Left hindlimb (tissue), 1 donor: ENCODE results near the gene S100A8.
"Not testable (repeated sequence)": the region's sequence is repeated elsewhere in the genome, so short reads cannot be mapped to it uniquely, and the experiment has no call there.

Experiments
- DNase-seq: peaks from one replicate; pipeline ENCODE4 v3.0.0-alpha.2; 2018

Gene S100A8

DNA sequence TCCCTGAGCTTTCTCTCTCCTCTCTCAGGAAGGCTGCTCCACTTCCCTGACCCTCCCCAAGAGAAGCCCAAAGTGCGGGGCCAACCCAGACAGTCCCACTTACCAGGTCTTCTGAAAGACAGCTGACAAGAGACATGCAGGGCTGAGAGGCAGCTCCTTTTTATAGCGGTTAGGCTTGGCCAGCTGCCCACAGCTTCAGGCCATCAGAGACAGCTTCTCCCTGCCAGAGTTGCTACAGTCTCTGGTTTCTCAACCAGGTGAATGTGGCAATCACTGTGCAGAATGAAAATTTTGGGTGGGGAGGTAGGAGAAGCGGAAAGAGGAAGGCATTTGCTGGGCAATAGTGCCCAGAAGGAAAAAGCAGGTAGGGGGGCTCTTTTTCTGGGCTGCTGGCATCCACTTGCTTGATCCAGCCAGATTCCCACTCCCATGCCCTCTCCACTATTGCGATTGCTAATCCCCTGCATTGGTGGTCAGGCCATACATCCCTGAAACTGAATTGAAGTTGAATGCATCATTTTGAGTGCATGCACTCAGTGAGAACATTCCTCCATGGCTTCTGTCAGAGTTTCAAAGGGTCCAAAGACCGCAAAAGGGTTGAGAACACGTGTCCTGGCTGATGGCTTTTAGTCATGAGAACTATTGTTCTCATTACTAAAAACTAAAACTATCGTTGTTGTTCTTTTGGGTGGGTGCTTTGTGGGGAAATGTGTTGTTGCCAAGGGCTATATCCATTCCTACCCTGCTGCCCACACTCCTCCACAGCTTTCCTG is at the start of gene S100A8:
Gene S100A8, minus strand, starts transcription at position 136 of the 773 bp plus-strand sequence. CDS start 538 bp downstream, outside the sequence.
- DNase-seq: no peak

DNA sequence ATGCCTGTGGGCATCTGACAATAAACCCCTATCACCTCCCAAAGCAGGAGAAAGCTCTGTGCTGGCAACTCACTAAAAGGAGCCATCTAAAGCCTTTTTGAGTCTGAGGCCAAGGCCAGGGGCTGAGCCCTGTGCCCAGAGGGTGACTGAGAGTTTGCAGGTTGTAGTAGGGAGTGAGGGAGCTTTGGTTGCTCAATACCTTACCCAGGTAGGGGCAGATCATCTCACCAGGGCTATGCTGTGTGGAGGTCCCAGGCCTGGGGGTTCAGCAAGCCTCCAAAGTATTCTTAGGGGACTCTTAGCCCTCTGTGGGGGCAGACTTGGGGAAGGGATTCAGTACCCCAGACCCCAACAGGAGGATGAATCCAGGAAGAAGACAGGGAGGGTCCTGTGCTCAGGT is 48.4 kb upstream of the S100A8 start:
- no peak for DNase-seq

DNA sequence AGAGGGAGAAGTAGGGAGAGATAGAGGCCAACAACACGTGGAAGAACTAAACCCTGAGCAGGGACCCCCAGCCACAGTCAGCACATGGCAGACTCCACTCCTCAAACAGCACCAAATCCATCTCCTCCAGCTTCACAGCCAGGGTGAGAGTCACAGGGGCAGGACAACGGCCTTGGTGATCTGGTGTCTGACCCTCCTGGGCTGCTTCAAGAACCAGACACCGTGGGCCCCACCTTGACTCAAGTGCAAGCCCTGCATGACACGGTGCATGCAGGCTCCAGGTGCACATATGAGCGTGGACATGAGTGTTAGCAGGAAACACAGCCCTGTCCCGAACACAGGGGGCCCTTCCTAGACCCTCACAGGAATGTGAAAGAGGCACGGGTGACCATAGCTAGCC is 47.7 kb upstream of the S100A8 start:
- no peak for DNase-seq

DNA sequence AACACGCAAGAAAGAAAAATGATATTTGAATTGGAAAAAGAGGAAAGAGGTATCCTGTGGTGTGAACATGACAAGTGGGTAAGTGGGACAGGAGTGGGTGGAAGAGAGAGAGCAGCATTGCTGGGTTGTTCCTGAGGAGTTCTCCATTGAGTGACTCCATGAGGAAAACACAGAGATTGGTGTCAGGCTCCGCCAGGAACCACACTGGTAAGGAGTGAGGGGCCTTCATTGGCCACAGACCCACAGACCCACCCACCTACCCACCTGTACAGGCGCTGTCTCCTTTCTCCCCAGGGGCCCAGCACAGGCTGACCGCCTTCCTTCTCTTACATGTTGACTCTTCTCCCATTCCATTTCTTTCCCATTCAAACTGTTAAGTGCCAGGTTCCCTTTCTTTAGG is 46.4 kb upstream of the S100A8 start:
- no peak for DNase-seq

DNA sequence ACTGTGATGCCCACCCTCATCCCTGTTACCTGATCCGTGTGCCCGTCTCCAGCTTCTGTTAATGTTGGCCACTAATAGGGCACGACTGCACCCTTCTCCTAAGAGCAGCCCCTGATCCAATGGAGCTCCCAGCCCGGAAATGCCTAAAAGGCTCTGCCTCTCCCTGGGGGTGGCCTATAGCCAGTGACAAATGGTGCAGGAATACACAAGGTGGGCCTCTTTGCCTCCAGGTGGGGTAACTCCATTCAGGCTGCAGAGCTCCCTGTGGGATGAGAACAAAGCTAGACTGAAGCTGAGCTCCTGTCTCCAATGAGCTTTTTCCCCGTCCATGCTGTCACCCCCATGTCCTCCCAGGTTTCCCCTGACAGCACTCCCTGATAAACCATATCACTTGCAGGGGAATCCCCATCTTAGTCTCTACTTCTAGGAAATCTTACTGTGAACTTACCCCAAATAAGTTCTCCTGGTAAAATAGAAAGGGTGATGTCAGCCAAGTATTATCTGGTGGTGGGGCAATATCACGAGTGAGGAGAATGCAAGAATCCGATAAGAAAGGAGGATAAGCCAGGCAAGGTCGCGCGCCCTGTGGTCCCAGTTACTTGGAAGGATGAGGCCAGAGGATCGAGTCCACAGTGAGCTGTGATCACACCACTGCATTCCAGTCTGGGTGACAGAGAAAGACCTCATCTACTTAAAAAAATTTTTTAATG is 44.0 kb upstream of the S100A8 start:
- no peak for DNase-seq

DNA sequence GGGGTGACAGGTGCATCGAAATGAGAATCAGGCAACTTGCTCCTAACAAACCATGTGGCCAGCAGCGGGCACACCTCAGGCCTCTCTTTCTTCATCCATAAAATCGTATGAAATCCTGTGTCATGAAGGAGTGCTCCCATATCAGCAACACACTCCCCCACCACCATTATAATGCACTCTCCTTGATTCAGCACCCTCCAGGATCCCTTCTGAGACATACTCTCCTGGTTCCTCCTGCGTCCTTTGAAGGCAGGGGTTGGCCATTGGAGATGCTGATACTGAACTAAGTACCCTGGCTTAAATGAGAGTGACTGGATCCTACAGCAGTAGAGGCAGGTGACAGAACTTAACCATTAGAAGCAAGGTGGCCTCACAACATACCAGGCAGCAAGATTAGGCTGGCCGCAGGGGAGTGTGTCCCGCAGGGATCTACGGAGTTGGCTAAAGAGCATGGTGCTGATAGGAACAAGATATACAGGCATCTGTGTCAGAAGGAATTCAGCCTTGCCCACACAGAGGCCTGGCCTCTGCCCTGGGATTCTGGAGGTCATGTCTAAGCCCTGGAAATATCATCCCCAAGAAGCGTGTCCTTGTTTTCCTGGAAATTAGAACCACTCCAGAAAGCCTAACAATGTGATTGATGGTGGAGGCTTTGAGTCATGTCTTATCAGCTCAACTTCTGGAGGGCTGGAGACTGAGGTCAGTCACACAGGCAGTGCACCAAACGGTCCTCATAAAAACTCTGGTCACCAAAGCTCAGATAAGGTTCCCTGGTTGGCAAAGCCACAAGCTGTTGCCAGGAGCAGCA is 42.2 kb upstream of the S100A8 start:
- DNase-seq: no peak

DNA sequence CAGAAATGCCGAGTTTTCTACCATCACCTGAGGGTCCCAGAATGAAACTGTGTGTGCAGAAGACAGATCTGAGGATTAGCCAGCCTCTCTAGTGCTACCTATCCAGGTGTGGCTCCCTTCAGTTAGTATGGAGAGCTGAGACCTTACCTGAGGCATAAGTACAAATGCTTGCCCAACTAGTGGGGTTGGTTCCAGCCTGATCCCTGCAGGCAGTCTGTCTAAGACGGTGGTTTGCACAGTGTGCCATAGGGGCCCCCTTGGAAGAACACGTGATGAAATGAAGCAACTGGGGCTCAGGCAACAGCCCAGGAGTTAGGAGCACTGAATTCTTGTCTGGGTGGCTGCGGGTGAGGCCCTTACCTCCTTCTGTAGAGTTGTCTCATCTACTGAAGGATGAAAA is 41.1 kb upstream of the S100A8 start:
- DNase-seq: no peak

DNA sequence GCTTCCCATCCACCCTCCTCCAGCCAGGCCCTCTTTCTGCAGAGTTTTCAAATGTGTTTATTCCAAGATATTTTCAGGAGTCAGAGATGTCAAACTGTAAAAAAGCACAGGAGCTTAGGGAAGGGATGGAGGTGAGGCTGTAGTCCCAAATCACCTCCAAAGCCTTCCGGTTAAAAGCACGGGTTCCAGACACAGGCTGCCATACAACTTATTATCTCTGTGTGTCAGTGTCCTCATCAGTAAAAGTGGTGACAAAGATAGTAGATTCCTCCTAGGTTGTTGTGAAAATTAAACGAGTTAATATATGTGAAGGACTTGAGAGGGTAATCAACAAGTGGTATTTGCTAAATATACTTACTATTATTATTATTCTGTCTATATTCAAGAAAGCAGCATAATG is 40.6 kb upstream of the S100A8 start:
- no peak for DNase-seq

DNA sequence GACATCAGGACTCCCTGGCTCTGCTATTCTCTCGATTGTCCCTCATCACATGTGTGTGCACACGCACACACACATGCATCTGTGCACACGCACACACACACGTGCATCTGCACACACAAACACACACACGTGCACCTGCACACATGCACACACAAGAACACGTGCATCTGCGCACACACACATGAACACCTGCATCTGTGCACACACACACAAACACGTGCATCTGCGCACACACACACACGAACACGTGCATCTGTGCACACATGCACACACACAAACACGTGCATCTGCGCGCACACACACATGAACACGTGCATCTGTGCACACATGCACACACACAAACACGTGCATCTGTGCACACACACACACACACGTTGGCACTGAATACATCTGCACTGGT is 40.1 kb upstream of the S100A8 start:
- DNase-seq: no peak

DNA sequence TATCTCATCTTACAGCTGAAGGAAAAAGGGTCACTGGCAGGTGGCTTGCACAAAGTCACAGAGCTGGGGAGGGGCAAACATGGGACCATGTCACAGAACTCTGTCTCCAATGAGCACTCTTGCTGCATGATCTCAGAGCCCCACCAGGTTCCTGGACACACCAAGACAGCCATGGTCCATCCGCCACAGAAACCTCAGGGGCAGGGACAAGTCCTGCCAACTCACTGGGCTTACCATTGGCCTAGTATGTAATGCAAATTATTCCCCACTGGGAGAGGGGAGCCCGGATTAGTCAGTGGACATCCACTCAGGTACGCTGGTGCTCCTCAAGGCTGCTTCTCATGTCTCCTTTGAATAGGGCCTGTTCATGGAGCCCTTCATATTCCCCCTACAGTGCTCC is 39.7 kb upstream of the S100A8 start:
- no peak for DNase-seq

DNA sequence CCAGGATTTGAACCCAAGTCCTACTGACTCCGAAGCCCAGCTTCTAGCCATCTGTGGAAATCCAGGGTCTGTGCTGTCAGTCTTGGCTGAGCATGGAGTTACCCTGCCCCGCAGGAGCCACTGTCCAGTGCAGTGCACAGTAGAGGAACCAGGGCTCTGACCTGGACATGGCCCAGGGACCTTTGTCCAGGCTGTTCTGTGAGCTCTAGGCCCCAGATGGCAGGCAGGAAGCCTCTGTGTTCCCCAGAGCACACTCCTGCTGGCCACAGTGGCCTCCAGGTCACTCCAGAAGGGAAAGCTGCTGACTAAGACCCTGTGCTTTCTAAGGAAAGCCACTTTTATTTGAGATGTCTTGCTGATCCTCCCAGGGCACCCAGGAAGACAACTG is 39.3 kb upstream of the S100A8 start:
- no peak for DNase-seq

DNA sequence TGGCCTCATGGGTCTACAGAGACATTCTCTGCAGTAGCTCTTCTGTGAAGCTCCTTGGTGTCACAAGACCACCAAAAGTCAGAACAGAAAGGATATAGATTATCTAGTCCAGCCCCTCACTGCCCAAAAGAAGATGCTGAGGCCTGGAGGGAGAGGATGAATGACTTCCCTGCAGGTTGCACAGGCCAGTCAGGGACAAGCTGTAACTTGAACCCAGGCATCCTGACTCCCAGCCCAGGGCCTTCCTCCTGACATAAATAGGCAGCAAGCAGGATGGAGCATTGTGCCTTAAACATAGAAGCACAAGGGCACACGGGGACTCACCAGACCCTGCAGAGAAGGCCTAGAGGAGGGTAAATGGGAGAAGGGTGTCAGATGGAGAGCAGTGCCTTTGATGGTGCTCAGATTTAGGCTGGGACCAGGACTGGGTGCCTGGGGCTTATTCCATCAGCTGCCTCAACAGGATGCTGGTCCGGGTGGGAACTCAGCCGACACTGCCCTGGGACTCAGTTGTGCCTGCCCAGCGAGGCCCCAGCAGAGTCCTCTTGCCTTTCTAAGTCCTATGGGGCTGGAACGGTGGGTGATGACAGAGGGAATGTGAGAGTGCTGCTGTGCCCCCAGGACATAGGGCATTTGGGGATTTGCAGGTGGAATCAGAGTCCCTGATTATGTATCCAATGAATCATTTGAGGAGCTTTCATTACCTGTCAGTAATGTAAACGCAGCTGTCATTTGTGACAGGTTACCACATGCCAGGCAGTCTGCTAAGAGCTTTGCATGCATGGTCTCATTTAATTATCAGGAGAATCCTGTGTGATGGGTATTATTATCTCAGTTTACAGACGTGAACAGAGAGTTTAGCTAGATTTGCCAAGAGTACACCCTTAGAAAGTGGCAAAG is 38.6 kb upstream of the S100A8 start:
- DNase-seq: no peak

DNA sequence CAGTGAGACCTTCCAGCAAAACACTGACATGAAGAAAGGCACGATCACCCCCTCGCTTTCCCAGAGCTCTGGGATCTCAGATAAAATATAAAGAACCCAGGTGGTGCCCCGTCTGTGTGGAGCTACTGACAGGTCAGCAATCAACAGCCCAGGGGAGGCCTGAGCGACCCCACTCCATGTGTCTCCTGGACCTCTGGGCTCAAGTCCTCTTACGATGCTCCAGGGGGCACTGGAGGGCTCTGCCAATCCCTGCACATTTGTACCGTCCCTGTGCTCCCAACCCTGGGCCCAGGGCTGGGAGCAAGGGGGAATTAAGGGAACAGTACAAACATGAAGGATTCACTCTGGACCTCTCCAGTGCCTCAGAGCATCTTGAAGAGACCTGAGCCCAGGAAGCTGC is 37.9 kb upstream of the S100A8 start:
- no peak for DNase-seq

DNA sequence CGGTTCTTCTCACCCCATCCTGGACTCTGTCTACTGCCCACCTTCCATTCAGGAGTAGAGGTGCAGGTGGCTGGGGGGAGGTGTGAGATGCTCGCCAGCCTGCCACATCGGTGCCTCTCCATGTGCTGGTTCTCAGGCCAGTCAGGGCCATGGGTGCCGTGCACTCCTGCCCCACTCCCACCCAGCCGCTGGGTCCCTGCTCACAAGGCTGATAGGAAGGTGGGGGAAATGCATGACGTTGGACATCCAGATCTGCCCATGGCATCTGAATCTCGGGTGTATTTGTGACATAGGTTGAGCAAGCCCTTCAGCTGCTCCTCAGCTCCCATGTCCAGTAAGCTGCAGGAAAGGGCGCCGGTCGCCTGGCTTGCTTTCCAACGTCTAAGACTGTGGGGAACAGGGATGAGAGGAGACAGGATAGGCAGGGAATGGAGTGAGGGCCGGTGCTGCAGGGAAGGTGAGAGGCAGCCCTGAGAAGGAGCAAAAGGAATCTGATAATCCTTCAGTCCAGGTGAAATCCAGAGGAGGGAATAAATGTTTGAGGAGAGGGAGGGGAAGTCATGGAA is 37.3 kb upstream of the S100A8 start:
- no peak for DNase-seq

DNA sequence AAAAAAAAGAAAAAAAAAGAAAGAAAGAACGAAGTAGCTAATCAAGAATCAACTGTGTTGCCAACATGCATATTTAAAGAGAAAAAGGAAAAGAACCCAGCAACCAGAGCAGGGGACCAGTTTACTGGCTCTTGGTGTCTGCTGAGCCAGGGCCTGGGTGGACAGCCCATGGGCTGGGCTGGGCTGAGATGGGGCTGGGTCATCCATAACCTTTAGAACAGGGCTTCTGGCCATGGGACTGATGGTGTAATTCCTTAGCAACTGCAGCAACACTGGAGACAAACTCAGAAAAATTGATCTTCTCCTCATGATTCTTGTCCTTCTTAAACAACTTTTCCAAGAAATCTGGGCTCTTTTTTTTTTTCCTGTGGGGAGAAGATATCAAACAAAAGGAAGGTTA is 35.9 kb upstream of the S100A8 start:
- no peak for DNase-seq

DNA sequence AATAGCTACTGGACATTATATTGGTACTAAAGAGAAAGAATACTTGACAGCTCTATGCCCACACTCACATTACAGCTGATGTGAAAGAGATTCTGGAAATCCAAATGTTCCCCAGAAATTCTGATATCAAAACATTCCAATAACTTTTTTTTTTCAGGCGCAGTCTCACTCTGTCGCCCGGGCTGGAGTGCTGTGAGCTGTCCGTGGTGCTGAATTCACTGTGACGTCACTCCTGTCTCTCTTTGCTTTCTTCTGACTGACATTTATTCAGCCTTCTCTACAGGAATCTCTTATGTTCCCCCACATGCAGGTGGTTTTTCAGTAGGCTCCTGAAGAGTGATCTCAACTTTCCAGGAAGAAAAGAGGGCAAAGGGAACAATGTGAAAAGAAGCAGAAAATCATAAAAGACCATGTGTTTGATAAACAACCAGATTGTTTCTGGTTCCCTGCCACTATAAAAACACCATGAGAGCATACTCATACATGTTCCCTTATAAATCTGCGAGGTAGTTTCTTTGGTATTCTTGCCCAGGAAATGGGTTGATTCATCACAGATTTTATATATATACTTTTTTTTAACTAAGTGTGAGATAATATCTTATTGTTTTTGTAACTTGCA is 31.7 kb upstream of the S100A8 start:
- DNase-seq: peak; percentile 78

DNA sequence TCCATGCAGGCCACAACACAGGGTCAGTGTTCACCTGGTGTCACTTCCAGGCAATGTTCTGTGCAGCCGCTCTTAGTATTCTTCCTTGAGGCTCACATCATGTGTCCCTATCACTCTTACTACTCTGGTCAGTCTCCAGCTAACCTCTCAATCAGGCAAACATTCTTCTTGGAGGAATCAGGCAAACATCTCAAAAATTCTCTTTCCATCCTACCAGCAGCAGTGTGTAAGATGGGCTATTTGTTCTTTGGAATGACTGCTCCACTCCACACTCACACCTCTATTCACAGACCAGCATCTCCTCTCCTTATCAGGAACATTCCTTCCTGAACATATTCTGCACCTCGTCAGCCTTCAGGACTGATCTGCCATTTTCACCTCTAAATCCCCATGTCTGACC is 29.4 kb upstream of the S100A8 start:
- no peak for DNase-seq

DNA sequence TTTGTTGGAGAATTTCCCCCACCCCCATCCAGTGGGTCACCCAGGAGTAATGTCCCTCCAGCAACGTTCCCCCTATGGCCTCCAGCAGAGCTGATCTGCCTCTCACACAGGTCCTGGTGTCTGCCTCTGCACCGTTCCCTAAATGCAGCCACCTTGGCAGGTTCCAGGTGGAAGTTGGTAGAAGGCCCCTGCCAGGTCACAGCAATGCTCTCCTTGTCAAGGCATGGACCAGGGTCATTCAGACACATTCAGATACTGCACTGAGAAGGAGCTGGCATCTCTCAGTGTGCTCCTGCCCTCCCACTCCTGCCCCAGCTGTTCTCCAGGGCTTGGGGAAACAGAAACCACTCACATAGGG is 28.5 kb upstream of the S100A8 start:
- not testable (repeated sequence) for DNase-seq

DNA sequence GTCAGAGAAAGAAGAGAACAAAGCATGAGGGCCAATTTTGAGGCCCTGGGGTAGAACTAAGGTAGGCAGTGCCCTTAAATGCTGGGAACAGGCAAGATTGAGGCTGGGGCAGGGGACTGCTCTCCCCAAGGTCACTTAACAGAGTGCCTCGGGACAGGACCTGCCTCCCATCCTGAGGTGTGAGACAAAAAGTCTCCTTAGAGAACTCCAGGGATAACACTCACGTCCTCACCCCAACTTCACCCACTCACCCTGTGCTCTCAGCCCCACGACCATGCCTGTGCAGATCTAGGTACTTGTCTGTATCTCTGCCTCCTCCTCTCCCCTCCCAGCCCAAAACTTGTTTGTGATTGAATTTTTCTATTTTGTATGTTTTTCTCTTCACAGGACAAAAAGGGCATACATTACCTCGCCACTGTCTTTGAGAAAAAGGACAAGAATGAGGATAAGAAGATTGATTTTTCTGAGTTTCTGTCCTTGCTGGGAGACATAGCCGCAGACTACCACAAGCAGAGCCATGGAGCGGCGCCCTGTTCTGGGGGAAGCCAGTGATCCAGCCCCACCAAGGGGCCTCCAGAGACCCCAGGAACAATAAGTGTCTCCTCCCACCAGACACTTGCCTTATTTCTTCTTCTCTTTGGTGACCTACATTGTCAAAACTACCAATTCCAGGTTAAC is 28.0 kb upstream of the S100A8 start:
- DNase-seq: not testable (repeated sequence)

DNA sequence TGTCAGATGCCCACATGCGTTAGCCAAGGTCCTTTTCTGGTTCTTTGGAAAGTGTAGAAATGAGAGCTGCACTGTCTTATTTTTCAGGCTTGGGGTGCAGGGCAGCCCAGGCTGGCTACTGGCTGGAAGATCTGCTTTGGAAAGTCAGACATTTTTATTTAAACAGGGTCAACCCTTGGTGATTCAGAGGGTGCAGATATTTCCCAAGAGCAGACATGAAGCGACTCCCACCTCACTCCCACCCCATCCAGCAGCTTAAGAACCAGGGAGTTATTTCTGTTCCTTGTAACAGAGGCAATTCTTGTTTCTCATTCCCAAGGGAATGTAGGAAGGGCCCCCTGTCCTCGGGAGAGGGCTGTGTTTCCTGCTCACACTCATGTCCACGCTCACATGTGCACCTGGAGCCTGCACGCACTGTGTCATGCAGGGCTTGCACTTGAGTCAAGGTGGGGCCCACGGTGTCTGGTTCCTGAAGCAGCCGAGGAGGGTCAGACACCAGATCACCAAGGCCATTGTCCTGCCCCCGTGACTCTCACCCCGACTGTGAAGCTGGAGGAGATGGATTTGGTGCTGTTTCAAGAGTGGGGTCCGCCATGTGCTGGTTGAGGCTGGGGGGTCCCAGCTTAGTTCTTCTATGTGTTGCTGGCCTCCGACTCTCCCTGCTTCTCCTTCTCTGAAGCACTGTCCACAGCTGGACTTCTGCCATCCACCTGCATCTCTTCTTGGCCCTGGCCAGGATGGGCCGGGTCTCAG is 26.4 kb upstream of the S100A8 start:
- DNase-seq: no peak
